Psoas muscle (tissue), 8 donors: ENCODE data around the gene MBD3L5. TPM values are rescaled to one million over a fixed set of nuclear protein-coding genes. Genes with fewer than 3 reads are reported as not detected.
"Not testable (repeated sequence)": the region's sequence is repeated elsewhere in the genome, so short reads cannot be mapped to it uniquely, and the experiment has no call there.

Experiments used
- ATAC-seq, 4 donors: fragments of 200-7000 bp; cut with Tn5 transposase; one replicate each; pipeline ENCODE4 v1.9.1; 2020; ENCODE audit warnings: moderate library complexity in 3 of 4, mild to moderate bottlenecking in 2 of 4
- DNase-seq, 2 donors: peaks; one replicate each; pipeline ENCODE4 v3.0.0-alpha.2; 2020
- H3K27ac ChIP-seq: fragments of 200-600 bp; one replicate; pipeline ENCODE4 v1.8.0; 2022
- H3K27me3 ChIP-seq, 3 donors: fragments of 200-600 bp in 1 of 3; one replicate each; pipeline versions ENCODE4 v1.6.1 to v1.8.0; 2013 to 2022; ENCODE audit warnings: low read length in 2 of 3, mild to moderate bottlenecking in 2 of 3, moderate library complexity in 1 of 3; ENCODE audit not compliant: insufficient read depth in 3 of 3
- H3K36me3 ChIP-seq, 2 donors: fragments of 200-600 bp in 1 of 2; one replicate each; pipeline versions ENCODE4 v1.6.1 to v1.8.0; 2013 to 2022; ENCODE audit warnings: low read depth in 1 of 2, mild to moderate bottlenecking in 1 of 2, moderate library complexity in 1 of 2; ENCODE audit not compliant: insufficient read depth in 1 of 2
- H3K4me1 ChIP-seq: fragments of 200-600 bp; one replicate; pipeline ENCODE4 v1.8.0; 2022
- H3K4me3 ChIP-seq: fragments of 200-600 bp; one replicate; pipeline ENCODE4 v1.8.0; 2022; ENCODE audit warnings: mild to moderate bottlenecking
- H3K9me3 ChIP-seq: fragments of 200-600 bp; one replicate; pipeline ENCODE4 v1.8.0; 2022
- WGBS, 3 donors: extraction: QIAGEN DNeasy Blood & Tissue Kit; methylation state at CpG; one replicate each; pipeline versions ENCODE4 v1.1.6 to v1.1.7; 2013; 5-methylcytosine and 5-hydroxymethylcytosine counted together
- intact Hi-C, 2 donors: fragments of 100-400 bp; cut with DNase I; formaldehyde crosslinking; loops; one replicate each; pipeline versions ENCODE4 v1.11.0 to v1.14.2; 2022
- polyA plus RNA-seq, 3 donors: library from polyadenylated mRNA; stranded (reverse); fragments of 200-250 nt; gene quantifications; one replicate each; pipeline ENCODE4 v1.2.3, GENCODE V29; 2013
- total RNA-seq, 4 donors: library from RNA; stranded (reverse); fragmentation: NEBNext Ultra II Directional in 2 of 4; extraction: Animal tissue kit (Norgen Biotek cat#: 25700) in 2 of 4; gene quantifications; one replicate each; pipeline versions ENCODE4 v1.2.1 to v1.2.4, GENCODE V29; 2021 to 2023
- TF ChIP-seq, protein P1 (sequence below): fragments of 200-600 bp; IDR thresholded peaks from one replicate; pipeline ENCODE4 v1.8.0; 2022; ENCODE audit warnings: antibody characterized with exemption
- donor health status: healthy with polysubstance abuse.
- donor health status: DM: no; HTN: no; CAD: no; lungs with moderate emphysema.
- donor health status: Bipolar disorder and iron deficiency.
- donor health status: healthy.
- donor health status: DM: yes; HTN: yes; CAD: no.
- donor health status: DM: no; HTN: no; CAD: no.
- donor health status: DM: no; HTN: no; CAD: no.
- donor health status: DM: yes; HTN: yes; CAD: no.

MBD3L5 gene
- total and polyA plus RNA-seq, 7 donors, result not detected

DNA sequence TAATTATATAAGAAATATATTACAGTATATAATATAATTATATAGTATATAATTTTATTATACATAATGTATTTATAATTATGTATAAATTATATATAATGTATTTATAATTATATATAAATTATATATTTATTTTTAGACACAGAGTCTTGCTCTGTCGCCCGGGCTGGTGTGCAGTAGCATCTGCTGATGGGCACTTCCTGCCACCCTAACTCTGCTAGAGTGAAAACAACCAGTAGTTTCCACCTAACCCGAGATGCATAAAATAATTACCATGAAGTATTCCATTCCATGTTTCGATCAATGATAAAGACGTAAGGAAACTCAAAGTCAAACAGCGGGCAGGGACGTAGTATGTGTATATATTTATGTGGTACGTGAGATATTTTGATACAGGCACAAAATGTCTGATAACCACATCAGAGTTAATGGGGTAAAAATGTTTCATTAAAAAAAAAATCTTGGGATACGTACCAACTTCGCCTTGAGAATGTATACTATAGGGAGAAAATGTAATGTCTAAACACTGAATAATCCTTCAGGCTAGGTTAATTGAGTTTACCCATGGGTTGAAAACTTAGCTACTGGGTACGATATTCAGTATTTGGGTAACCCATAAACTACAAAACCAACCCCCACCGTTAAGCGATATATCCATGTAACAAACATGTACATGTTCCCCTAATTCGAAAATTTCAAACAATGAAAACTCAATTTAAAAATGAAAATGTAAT is 24.4 kb downstream of the MBD3L5 start:
- H3K36me3 ChIP-seq, H3K27ac ChIP-seq, H3K4me1 ChIP-seq, ATAC-seq, H3K27me3 ChIP-seq, H3K4me3 ChIP-seq, DNase-seq, H3K9me3 ChIP-seq, intact Hi-C loops: not testable (repeated sequence)
- 91 to 93% (median 91%) methylated on average over 8 to 12 of the region's 14 CpGs for WGBS, 3 donors

DNA sequence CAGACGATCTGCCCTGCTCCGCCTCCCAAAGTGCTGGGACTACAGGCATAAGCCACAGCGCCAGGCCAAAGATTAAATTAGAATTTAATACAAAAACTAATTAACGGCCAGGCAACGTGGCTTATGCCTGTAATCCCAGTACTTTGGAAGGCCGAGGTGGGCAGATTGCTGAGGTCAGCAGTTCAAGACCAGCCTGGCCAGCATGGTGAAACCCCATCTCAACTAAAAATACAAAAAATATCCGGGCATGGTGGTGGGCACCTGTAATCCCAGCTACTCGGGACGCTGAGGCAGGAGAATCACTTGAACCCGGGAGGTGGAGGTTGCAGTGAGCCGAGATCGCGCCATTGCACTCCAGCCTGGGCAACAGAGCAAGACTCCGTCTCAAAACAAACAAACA is 25.3 kb downstream of the MBD3L5 start:
- H3K9me3 ChIP-seq, H3K4me3 ChIP-seq, intact Hi-C loops, DNase-seq, H3K36me3 ChIP-seq, H3K27ac ChIP-seq, H3K4me1 ChIP-seq, ATAC-seq, H3K27me3 ChIP-seq: not testable (repeated sequence)
- WGBS, 3 donors, result 91 to 93% (median 92%) methylated on average over 12 of the region's 14 CpGs

DNA sequence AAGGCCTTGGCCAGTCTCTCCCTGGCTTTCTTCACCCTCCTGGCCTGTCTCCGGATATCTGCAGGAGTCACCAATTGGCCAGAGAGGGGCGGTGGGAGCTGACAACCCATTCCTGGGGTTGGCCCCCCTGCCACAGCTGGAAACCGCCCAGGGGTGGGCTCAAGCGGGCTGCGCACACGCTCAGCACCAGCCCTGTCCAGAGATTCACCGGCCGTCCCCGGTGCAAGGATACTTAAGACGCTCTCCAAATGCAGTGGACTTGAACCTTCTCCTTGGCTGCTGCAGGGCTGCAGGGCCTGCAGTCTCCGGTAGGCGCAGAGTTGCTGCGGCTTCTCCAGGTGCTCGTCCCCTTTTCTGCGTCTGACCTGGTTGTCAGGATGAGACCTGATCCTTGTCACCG is 26.0 kb downstream of the MBD3L5 start:
- H3K27ac ChIP-seq, H3K4me1 ChIP-seq, H3K9me3 ChIP-seq, H3K27me3 ChIP-seq, H3K4me3 ChIP-seq, H3K36me3 ChIP-seq, intact Hi-C loops, ATAC-seq, DNase-seq: not testable (repeated sequence)
- WGBS, 3 donors, result 66 to 81% (median 80%) methylated on average over 7 to 8 of the region's 16 CpGs

DNA sequence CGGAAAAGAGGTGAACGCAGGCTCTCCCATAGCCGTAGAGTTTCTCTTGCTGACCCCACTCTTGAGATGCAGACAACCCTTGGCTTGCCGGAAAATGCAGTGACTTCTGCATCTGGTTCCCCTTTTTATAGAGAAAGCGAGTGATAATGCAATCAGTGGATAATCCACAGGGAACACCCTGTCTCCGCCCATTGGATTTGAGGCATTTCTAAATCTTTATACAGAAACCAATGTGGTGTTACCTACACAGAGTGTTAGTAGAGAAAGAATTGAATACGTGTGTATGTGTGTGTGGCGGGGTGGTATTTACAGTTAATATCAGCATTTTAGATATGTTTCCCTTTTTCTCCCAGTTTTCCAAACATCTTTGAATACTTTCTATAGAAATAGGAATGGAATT is 28.2 kb downstream of the MBD3L5 start, which contains the start of gene MBD3L3:
Gene MBD3L3 (minus strand): TSS at position 101 of the 400 bp plus-strand sequence. CDS start 71 bp downstream, at position 30.
- WGBS, 3 donors, result no CpG with 5 or more reads among the region's 8 CpGs

DNA sequence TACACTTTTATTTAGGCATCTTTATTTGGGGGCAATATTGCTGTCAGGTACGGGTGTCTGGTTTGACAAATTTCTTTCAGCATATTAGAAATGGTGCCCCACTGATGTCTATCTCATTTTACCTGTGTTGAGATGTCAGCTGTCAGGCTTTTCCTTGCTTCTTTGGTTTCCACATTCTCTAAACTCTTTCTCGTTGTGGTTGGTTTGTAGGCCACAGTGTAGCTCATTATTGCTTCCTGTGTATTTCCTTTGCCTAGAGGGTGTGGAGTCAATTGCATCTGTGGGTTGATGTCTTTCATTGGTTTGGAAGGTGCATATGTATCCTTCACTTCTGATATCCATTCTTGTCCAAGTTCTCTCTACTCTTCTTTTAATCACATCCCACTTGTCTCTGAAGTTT is 29.6 kb downstream of the MBD3L5 start:
- H3K27me3 ChIP-seq, ATAC-seq, H3K36me3 ChIP-seq, H3K9me3 ChIP-seq, H3K4me1 ChIP-seq, H3K4me3 ChIP-seq, DNase-seq, H3K27ac ChIP-seq: not testable (repeated sequence)
- 53 to 60% (median 54%) methylated on average over 1 of the region's 2 CpGs for WGBS, 3 donors
- intact Hi-C loops, result loop anchor here in 1 of 2 donors (10.0 kb wide), 1 partner anchor 1775 kb away; the partner anchor contains the start of genes MBD3L1 and ZNF558

More for the DNA sequence above, 28.2 kb downstream of the MBD3L5 start, which contains the start of gene MBD3L3:
- H3K4me1 ChIP-seq, H3K4me3 ChIP-seq, H3K27ac ChIP-seq, ATAC-seq, intact Hi-C loops, DNase-seq, H3K27me3 ChIP-seq, H3K9me3 ChIP-seq, H3K36me3 ChIP-seq: not testable (repeated sequence)

DNA sequence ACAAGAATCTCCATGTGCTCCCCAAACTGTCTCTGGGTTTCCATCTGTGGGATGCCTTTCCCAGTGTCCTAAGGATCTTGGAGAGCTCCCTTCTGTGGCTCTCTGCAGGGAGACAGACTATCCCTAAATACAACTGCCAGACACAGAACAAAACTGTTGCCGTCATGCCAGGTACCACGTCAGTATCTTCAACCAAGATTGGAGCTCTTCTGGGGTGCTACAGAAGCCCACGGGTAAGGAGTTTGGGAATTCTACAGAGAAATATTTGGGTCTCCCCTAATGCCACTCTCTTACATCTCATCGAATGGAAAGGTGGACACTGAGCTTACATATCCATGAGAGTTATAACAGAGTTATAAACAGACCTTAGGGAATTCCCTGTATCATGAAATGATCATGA is 33.0 kb downstream of the MBD3L5 start:
- Histone ChIP-seq H3K4me3 (no peak overlapping the region), H3K4me1 (no peaks in the 10 kb centered on the region), H3K27ac (no peak overlapping the region), H3K27me3 (peaks cover 0 to 1% (median 0%) of the 10 kb centered on the region in 3 donors), H3K9me3 (no peaks in the 10 kb centered on the region), H3K36me3 (no peaks in the 10 kb centered on the region)
- ATAC-seq (no peak), DNase-seq (no peak)
- TF ChIP-seq, protein P1, sequence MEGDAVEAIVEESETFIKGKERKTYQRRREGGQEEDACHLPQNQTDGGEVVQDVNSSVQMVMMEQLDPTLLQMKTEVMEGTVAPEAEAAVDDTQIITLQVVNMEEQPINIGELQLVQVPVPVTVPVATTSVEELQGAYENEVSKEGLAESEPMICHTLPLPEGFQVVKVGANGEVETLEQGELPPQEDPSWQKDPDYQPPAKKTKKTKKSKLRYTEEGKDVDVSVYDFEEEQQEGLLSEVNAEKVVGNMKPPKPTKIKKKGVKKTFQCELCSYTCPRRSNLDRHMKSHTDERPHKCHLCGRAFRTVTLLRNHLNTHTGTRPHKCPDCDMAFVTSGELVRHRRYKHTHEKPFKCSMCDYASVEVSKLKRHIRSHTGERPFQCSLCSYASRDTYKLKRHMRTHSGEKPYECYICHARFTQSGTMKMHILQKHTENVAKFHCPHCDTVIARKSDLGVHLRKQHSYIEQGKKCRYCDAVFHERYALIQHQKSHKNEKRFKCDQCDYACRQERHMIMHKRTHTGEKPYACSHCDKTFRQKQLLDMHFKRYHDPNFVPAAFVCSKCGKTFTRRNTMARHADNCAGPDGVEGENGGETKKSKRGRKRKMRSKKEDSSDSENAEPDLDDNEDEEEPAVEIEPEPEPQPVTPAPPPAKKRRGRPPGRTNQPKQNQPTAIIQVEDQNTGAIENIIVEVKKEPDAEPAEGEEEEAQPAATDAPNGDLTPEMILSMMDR, result no peak
- 64 to 72% (median 67%) methylated on average over 4 of the region's 4 CpGs for WGBS, 3 donors
- intact Hi-C loops, result loop anchor here in 1 of 2 donors (10.0 kb wide), 1 partner anchor 1771 kb away; the partner anchor contains the start of genes MBD3L1 and ZNF558

DNA sequence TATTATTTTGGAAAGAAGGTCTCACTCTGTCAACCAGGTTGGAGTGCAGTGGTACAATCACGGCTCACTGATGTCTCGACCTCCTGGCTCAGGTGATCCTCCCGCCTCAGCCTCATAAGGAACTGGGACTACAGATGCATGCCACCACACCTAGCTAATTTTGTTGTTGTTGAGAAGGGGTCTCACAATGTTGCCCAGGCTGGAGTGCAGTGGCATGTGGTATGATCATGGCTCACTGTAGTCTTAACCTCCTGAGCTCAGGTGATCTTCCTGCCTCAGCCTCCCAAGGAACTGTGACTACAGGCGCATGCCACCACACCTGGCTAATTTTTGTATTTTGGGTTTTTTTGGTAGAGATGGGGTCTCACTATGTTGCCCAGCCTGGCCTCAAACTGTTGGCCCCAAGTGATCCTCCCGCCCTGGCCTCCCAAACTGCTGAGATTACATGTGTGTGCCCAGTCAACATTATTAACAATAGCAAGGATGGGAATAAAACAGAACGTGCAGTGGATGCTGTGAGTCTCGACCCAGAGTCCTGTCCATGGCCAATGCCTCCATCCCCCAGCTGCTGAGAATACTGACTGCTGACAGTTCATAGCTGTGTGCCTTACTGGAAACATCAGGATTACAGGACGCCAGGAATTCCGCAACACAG is 33.5 kb downstream of the MBD3L5 start:
- Histone ChIP-seq H3K9me3 (no peaks in the 10 kb centered on the region), H3K4me3 (no peak overlapping the region), H3K4me1 (no peaks in the 10 kb centered on the region), H3K27ac (no peak overlapping the region), H3K36me3 (no peaks in the 10 kb centered on the region), H3K27me3 (peaks cover 0 to 1% (median 0%) of the 10 kb centered on the region in 3 donors)
- intact Hi-C loops, result loop anchor here in 1 of 2 donors (10.0 kb wide), 1 partner anchor 1771 kb away; the partner anchor contains the start of genes MBD3L1 and ZNF558
- ATAC-seq, result no peak
- WGBS, 3 donors, result 86 to 90% (median 86%) methylated on average over 9 of the region's 9 CpGs
- TF ChIP-seq, protein P1, result no peak
- DNase-seq, result no peak

DNA sequence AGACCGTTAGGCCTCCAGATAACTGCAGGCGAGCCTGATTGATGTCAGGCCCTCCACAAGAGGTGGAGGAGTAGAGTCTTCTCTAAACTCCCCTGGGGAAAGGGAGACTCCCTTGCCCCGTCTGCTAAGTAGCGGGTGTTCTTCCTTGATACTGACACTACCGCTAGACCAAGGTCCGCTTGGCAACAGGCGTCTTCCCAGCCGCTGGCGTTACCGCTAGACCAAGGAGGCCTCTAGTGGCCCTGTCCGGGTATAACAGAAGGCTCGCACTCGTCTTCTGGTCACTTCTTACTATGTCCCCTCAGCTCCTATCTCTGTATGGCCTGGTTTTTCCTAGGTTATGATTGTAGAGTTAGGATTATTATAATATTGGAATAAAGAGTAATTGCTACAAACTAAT is 36.7 kb downstream of the MBD3L5 start:
- not testable (repeated sequence) for H3K4me1 ChIP-seq, ATAC-seq, DNase-seq, H3K9me3 ChIP-seq, H3K27me3 ChIP-seq, H3K4me3 ChIP-seq, H3K27ac ChIP-seq
- intact Hi-C loops, result loop anchor here in 1 of 2 donors (10.0 kb wide), 1 partner anchor 1768 kb away; the partner anchor contains the start of genes MBD3L1 and ZNF558
- WGBS, 3 donors, result 34 to 43% (median 42%) methylated on average over 13 of the region's 13 CpGs
- peaks cover 5 to 18% of the 10 kb centered on the region in 2 donors for H3K36me3 ChIP-seq
